ENCODE measurements around the gene C16orf92. TPM values are rescaled to one million over a fixed set of nuclear protein-coding genes. Genes with fewer than 3 reads are reported as not detected.

Gene C16orf92
- polyA plus RNA-seq, 1 donor from 2014 or later = not detected

- no peak overlapping the region for H3K4me3 ChIP-seq (ENCODE audit: low read length)
- no peaks in the 10 kb centered on the region for H4K20me1 ChIP-seq (ENCODE audit: insufficient read depth)
- no peaks in the 10 kb centered on the region for H3K36me3 ChIP-seq (ENCODE audit: insufficient read depth, low read length)
These were observed 29.7 kb upstream of the C16orf92 start for GRCh38 chr16:29993191-29993902.

More at GRCh38 chr16:29993191-29993902, 29.7 kb upstream of the C16orf92 start:
- no peak overlapping the region for H3K9ac ChIP-seq (ENCODE audit: low read length)
- no peak overlapping the region for H3K4me2 ChIP-seq (ENCODE audit: low read length)
- H2AFZ ChIP-seq (ENCODE audit: low read depth, low read length) = no peak overlapping the region
- H3K79me2 ChIP-seq (replicated peaks; ENCODE audit: insufficient read depth, low read length) = peaks cover 7% of the 10 kb centered on the region
- no peak overlapping the region for H3K27ac ChIP-seq (ENCODE audit: low read length)
- H3K9me2 ChIP-seq (ENCODE audit: insufficient read depth, low read length) = no peaks in the 10 kb centered on the region
- H3K9me3 ChIP-seq (ENCODE audit: low read length) = no peaks in the 10 kb centered on the region
- H3F3A ChIP-seq (ENCODE audit: insufficient read depth, low read length, poor library complexity, severe bottlenecking) = no peaks in the 10 kb centered on the region
- no peaks in the 10 kb centered on the region for H3K27me3 ChIP-seq (ENCODE audit: insufficient read depth, low read depth, low read length)
- TF ChIP-seq EZH2 (IDR thresholded peaks at IDR 0.05; ENCODE audit: borderline replicate concordance, insufficient read depth, low read length, poor library complexity, severe bottlenecking) = no peak
- no peak for TF ChIP-seq REST (IDR thresholded peaks at IDR 0.05; ENCODE audit: borderline replicate concordance)
- TF ChIP-seq POLR2AphosphoS5 (IDR thresholded peaks at IDR 0.05) = no peak
- no peak for TF ChIP-seq SMC3 (conservative IDR thresholded peaks at IDR 0.05; ENCODE audit: poor library complexity)
- no peak for TF ChIP-seq TAF1 (IDR thresholded peaks at IDR 0.05; ENCODE audit: low read depth)
- no peak for TF ChIP-seq RAD21 (conservative IDR thresholded peaks at IDR 0.05)
- no peak for TF ChIP-seq CTCF (IDR thresholded peaks at IDR 0.05; ENCODE audit: poor library complexity, severe bottlenecking)
- TF ChIP-seq EP300 (conservative IDR thresholded peaks at IDR 0.05; ENCODE audit: poor library complexity, severe bottlenecking) = no peak
- TF ChIP-seq MXI1 (conservative IDR thresholded peaks at IDR 0.05; ENCODE audit: poor library complexity, severe bottlenecking) = no peak
